ES-I3 (cell line): ENCODE results near the gene KIF6.

Experiments used
- H3K36me3 ChIP-seq: 2 replicates; pipeline ENCODE4 v1.6.1; 2013; ENCODE audit warnings: mild to moderate bottlenecking, low read length, control low read depth, moderate library complexity; ENCODE audit not compliant: insufficient read depth
- H3K4me1 ChIP-seq: 2 replicates; pipeline ENCODE4 v1.6.1; 2013; ENCODE audit warnings: mild to moderate bottlenecking, control low read depth, low read length; ENCODE audit not compliant: insufficient read depth
- H3K9ac ChIP-seq: 2 replicates; pipeline ENCODE4 v1.6.1; 2013; ENCODE audit warnings: low read depth, mild to moderate bottlenecking, low read length, moderate library complexity
- H3K9me3 ChIP-seq: 2 replicates; pipeline ENCODE4 v1.6.1; 2013; ENCODE audit warnings: mild to moderate bottlenecking, low read length, moderate library complexity; ENCODE audit not compliant: control insufficient read depth, insufficient read depth

The KIF6 gene

DNA sequence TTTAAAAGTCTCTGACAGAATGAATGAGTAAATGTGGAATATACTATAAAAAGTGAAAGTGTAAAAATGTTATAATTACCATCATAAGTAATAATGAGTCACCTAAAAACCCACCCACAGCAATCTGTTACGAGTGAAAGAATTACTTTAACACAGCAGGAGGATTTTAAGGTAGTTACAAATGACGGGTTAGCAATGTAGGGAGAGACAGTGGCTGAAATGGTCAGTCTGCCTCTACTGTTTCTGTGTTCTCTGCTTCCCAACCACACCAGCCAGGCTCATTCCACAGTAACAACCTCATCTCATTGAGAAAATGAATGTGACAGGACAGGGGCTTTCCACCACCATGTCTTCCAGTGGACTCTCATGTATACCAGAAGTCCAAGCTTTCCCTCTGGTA, 278.3 kb downstream of the KIF6 start:
- Histone ChIP-seq H3K4me1 (no peaks in the 10 kb centered on the region), H3K36me3 (no peaks in the 10 kb centered on the region), H3K9me3 (no peaks in the 10 kb centered on the region), H3K9ac (no peak overlapping the region)

DNA sequence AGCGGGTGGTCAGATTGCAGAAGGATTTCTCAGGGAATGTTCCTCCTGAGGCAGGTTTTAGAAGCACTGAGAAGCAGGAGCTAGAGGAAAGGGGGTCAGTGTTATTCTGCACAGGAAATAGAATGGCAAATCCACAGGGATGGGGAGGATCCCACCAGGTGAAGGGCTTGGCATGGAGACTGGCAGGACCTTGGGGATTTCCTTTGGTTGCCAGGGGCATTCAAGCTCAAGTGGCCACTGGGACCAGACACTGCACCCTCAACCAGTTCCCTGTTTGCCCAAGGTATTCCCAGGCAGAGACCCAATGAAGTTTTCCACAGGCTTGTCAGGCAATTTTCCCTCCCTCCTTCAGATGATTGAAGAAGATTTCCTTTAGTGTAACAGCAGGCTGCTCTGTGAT, 279.5 kb downstream of the KIF6 start:
- Histone ChIP-seq H3K36me3 (no peaks in the 10 kb centered on the region), H3K9me3 (no peaks in the 10 kb centered on the region), H3K4me1 (no peaks in the 10 kb centered on the region), H3K9ac (no peak overlapping the region)

GRCh38 chr6:39444479-39445019, 280.7 kb downstream of the KIF6 start:
- Histone ChIP-seq H3K36me3 (no peaks in the 10 kb centered on the region), H3K9ac (no peak overlapping the region), H3K4me1 (no peaks in the 10 kb centered on the region), H3K9me3 (no peaks in the 10 kb centered on the region)

GRCh38 chr6:39441986-39442385, 283.2 kb downstream of the KIF6 start:
- no peaks in the 10 kb centered on the region for H3K36me3 ChIP-seq
- H3K4me1 ChIP-seq = no peaks in the 10 kb centered on the region
- H3K9me3 ChIP-seq = no peaks in the 10 kb centered on the region
- no peak overlapping the region for H3K9ac ChIP-seq

GRCh38 chr6:39441301-39441700, 283.9 kb downstream of the KIF6 start:
- no peaks in the 10 kb centered on the region for H3K9me3 ChIP-seq
- H3K9ac ChIP-seq = no peak overlapping the region
- H3K36me3 ChIP-seq = no peaks in the 10 kb centered on the region
- no peaks in the 10 kb centered on the region for H3K4me1 ChIP-seq

DNA sequence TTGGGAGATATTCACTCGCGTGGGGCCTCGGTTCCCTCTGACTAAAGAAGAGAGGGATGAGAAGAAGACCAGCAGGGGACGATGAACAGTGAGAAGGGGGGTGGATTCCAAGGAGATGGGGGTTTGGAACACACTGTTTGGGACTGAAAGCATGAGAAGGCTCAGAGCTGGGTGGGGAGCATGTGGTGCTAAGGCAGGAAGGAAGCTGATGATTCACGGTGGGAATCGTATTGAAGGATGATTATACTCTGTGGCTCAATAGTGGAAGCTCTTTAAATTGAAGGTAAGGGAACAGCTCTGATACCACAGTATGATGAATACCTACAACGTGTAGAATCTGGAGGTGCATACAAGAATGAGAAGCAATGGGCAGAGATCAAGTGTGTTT, 285.2 kb downstream of the KIF6 start:
- no peaks in the 10 kb centered on the region for H3K9me3 ChIP-seq
- no peaks in the 10 kb centered on the region for H3K36me3 ChIP-seq
- no peak overlapping the region for H3K9ac ChIP-seq
- no peaks in the 10 kb centered on the region for H3K4me1 ChIP-seq

- no peaks in the 10 kb centered on the region for H3K36me3 ChIP-seq
- H3K4me1 ChIP-seq = no peaks in the 10 kb centered on the region
- H3K9ac ChIP-seq = no peak overlapping the region
- no peaks in the 10 kb centered on the region for H3K9me3 ChIP-seq
Measured at GRCh38 chr6:39439342-39440038, 285.7 kb downstream of the KIF6 start.

DNA sequence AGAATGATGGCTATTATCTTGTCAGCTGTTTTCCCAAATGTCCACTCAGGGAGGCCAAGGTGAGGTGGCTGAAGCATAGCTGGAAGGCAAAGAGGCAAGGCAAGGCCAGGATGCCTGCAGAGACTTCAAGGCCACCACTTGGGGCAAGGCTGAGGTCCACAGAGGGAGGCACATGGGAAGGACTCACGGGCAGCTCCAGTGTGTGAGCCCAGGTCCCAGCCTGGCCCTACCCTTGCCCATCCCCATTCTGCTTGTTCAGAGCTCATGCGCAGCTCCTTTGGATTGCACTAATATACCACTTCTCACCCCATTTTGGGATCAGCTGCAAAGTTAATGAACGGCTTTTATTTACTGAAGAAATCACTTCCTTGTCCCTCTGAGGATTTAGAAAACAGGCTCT, 291.6 kb downstream of the KIF6 start:
- Histone ChIP-seq H3K9me3 (no peaks in the 10 kb centered on the region), H3K9ac (no peak overlapping the region), H3K4me1 (peaks cover 8% of the 10 kb centered on the region), H3K36me3 (no peaks in the 10 kb centered on the region)

GRCh38 chr6:39432330-39433025, 292.7 kb downstream of the KIF6 start:
- Histone ChIP-seq H3K4me1 (peaks cover 8% of the 10 kb centered on the region), H3K36me3 (no peaks in the 10 kb centered on the region), H3K9me3 (no peaks in the 10 kb centered on the region), H3K9ac (no peak overlapping the region)

- Histone ChIP-seq H3K4me1 (peaks cover 13% of the 10 kb centered on the region), H3K9ac (no peak overlapping the region), H3K36me3 (no peaks in the 10 kb centered on the region), H3K9me3 (no peaks in the 10 kb centered on the region)
Measured at GRCh38 chr6:39430871-39431523, 294.2 kb downstream of the KIF6 start.

- peaks cover 16% of the 10 kb centered on the region for H3K4me1 ChIP-seq
- H3K36me3 ChIP-seq = no peaks in the 10 kb centered on the region
- H3K9ac ChIP-seq = no peak overlapping the region
- H3K9me3 ChIP-seq = no peaks in the 10 kb centered on the region
Measured at GRCh38 chr6:39430446-39430845, 294.8 kb downstream of the KIF6 start.

DNA sequence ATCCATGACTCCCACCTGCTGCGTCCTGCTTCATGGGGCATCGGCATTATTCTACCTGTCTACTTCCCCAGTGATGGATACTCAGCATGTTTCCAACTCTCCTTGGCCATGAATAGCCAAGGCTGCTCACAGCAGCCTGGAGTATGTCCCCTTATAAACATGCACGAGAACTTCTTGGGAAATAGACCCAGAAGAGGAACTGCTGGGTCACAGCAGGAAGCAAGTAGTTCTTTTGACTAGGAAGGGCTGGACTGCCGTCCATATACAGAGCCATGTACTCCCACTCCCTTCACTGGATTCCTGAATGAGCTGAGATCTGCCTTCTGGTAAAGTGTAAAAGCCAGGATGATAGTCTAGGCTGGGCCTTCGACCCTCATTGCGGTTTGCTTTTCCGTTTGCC, 296.4 kb downstream of the KIF6 start:
- Histone ChIP-seq H3K4me1 (peaks cover 16% of the 10 kb centered on the region), H3K9ac (no peak overlapping the region), H3K36me3 (no peaks in the 10 kb centered on the region), H3K9me3 (no peaks in the 10 kb centered on the region)

DNA sequence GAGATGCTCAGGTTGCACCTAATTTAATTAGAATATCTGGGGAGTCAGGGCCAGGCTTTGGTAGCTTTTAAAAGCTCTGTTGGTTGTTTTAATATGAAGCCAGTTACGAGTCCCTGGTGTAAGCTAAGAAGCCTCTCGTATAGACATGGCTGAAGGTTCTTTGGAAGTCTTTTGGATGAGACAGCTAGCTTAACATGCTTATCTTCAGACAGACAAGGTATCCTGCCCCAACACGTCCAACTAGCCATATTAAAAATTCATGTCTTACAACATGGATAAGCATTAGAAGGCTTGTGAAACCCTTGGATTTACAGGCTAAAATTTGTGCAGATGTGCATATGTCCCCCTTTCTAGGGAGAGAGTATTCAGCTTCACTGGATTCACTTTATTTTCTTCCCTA, 297.1 kb downstream of the KIF6 start:
- H3K4me1 ChIP-seq = peaks cover 16% of the 10 kb centered on the region
- no peaks in the 10 kb centered on the region for H3K36me3 ChIP-seq
- H3K9me3 ChIP-seq = no peaks in the 10 kb centered on the region
- no peak overlapping the region for H3K9ac ChIP-seq

GRCh38 chr6:39426073-39426456, 299.1 kb downstream of the KIF6 start:
- Histone ChIP-seq H3K9ac (no peak overlapping the region), H3K4me1 (peaks cover 11% of the 10 kb centered on the region), H3K9me3 (no peaks in the 10 kb centered on the region), H3K36me3 (no peaks in the 10 kb centered on the region)
